ENCODE data around the gene SP1. TPM values are rescaled to one million over a fixed set of nuclear protein-coding genes. Genes with fewer than 3 reads are reported as not detected.
"Not testable (repeated sequence)": the region's sequence is repeated elsewhere in the genome, so short reads cannot be mapped to it uniquely, and the experiment has no call there.

SP1 gene
- total RNA-seq, 3 donors from 2014 or later (not counting 1 experiment from before 2014, with no cell fraction given) = 84.6 to 96.3 (median 88.5) TPM

DNA sequence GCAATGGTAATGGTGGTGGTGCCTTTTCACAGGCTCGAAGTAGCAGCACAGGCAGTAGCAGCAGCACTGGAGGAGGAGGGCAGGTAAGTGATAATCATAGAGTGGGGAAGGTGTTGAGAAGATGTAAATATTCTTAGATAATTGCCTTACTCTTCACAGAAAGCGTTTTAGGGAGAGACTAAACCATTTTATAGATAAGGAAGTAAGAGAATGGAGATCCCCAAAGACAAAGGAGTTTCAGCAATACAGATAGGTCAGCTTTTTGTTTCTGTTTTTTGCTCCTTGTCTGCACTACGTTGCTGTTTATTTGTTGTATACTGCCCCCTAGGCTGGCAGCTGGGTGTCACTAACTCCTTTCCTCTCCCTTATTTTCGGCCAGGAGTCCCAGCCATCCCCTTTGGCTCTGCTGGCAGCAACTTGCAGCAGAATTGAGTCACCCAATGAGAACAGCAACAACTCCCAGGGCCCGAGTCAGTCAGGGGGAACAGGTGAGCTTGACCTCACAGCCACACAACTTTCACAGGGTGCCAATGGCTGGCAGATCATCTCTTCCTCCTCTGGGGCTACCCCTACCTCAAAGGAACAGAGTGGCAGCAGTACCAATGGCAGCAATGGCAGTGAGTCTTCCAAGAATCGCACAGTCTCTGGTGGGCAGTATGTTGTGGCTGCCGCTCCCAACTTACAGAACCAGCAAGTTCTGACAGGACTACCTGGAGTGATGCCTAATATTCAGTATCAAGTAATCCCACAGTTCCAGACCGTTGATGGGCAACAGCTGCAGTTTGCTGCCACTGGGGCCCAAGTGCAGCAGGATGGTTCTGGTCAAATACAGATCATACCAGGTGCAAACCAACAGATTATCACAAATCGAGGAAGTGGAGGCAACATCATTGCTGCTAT is 2.0 kb downstream of the SP1 start:
- no peak for ATAC-seq
- Histone ChIP-seq H3K27me3 (ENCODE audit: control insufficient read depth, insufficient read depth, low read length) (no peaks in the 10 kb centered on the region), H3K9me3 (ENCODE audit: control insufficient read depth, insufficient read depth, low read length) (no peaks in the 10 kb centered on the region), H3K4me3 (ENCODE audit: low read length) (no peak overlapping the region), H3K27ac (ENCODE audit: low read length) (peak overlapping the region; percentile 45), H3K36me3 (ENCODE audit: control insufficient read depth, insufficient read depth, low read length) (peaks cover 28% of the 10 kb centered on the region), H3K4me1 (ENCODE audit: control insufficient read depth, insufficient read depth, low read length) (peaks cover 49% of the 10 kb centered on the region)
- Mint-ChIP-seq H3K4me1 (peaks cover 37 to 43% of the 10 kb centered on the region in 2 donors), H3K27me3 (ENCODE audit: low read depth in 2 of 2) (no peaks in the 10 kb centered on the region), H3K36me3 (no peaks in the 10 kb centered on the region), H3K27ac (peak overlapping the region in 1 of 2 donors; percentile 81), H3K9me3 (no peaks in the 10 kb centered on the region), H3K4me3 (peak overlapping the region; percentile 88)
- peak; percentile 26 to 77 for DNase-seq
- 56% methylated on average over 9 of the region's 9 CpGs for WGBS (ENCODE audit: insufficient coverage)
- TF ChIP-seq, protein P1, sequence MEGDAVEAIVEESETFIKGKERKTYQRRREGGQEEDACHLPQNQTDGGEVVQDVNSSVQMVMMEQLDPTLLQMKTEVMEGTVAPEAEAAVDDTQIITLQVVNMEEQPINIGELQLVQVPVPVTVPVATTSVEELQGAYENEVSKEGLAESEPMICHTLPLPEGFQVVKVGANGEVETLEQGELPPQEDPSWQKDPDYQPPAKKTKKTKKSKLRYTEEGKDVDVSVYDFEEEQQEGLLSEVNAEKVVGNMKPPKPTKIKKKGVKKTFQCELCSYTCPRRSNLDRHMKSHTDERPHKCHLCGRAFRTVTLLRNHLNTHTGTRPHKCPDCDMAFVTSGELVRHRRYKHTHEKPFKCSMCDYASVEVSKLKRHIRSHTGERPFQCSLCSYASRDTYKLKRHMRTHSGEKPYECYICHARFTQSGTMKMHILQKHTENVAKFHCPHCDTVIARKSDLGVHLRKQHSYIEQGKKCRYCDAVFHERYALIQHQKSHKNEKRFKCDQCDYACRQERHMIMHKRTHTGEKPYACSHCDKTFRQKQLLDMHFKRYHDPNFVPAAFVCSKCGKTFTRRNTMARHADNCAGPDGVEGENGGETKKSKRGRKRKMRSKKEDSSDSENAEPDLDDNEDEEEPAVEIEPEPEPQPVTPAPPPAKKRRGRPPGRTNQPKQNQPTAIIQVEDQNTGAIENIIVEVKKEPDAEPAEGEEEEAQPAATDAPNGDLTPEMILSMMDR (IDR thresholded peaks at IDR 0.05) = peak; percentile 45
- intact Hi-C loops (cut with micrococcal nuclease) = loop anchor here (1.0 to 5.0 kb wide), 3 partner anchors 13 to 40 kb away; partner anchors contain the start of gene AMHR2

GRCh38 chr12:53383258-53383657 is 3.3 kb downstream of the SP1 start:
- peaks cover 40 to 53% of the 10 kb centered on the region in 2 donors for H3K4me1 Mint-ChIP-seq
- Histone ChIP-seq H3K4me1 (ENCODE audit: control insufficient read depth, insufficient read depth, low read length) (peaks cover 51% of the 10 kb centered on the region), H3K9me3 (ENCODE audit: control insufficient read depth, insufficient read depth, low read length) (no peaks in the 10 kb centered on the region), H3K36me3 (ENCODE audit: control insufficient read depth, insufficient read depth, low read length) (peaks cover 35% of the 10 kb centered on the region), H3K27ac (ENCODE audit: low read length) (no peak overlapping the region), H3K27me3 (ENCODE audit: control insufficient read depth, insufficient read depth, low read length) (no peaks in the 10 kb centered on the region), H3K4me3 (ENCODE audit: low read length) (no peak overlapping the region)
- no peaks in the 10 kb centered on the region for H3K27me3 Mint-ChIP-seq (ENCODE audit: low read depth in 2 of 2)
- H3K9me3 Mint-ChIP-seq = no peaks in the 10 kb centered on the region
- 86% methylated on average over 2 of the region's 2 CpGs for WGBS (ENCODE audit: insufficient coverage)
- peak overlapping the region; percentile 35 for H3K4me3 Mint-ChIP-seq
- no peak for DNase-seq
- TF ChIP-seq, protein P1 (IDR thresholded peaks at IDR 0.05) = no peak
- H3K36me3 Mint-ChIP-seq = no peaks in the 10 kb centered on the region
- intact Hi-C loops (cut with micrococcal nuclease) = loop anchor here (2.0 to 5.0 kb wide), 2 partner anchors 14 to 39 kb away; partner anchors contain the start of gene AMHR2
- peak overlapping the region in 1 of 2 donors; percentile 18 for H3K27ac Mint-ChIP-seq
- ATAC-seq = no peak

DNA sequence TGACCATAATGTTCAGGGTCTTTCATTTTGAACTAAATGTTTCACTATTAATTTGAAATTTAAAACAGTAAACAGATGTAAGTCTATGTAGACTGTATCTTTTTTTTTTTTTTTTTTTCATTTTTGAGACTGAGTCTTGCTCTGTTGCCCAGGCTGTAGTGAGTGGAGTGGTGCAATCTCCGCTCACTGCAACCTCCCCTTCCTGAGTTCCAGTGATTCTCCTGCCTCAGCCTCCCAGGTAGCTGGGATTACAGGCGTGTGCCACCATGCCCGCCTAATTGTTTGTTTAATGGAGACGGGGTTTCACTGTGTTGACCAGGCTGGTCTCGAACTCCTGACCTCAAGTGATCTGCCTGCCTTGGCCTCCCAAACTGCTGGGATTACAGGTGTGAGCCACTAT is 6.4 kb downstream of the SP1 start:
- H3K9me3 ChIP-seq (ENCODE audit: control insufficient read depth, insufficient read depth, low read length); DNase-seq; ATAC-seq; H3K27me3 ChIP-seq (ENCODE audit: control insufficient read depth, insufficient read depth, low read length); intact Hi-C loops (cut with micrococcal nuclease); H3K27ac ChIP-seq (ENCODE audit: low read length); H3K27me3 Mint-ChIP-seq (ENCODE audit: low read depth in 2 of 2); H3K36me3 Mint-ChIP-seq; H3K4me3 ChIP-seq (ENCODE audit: low read length); H3K9me3 Mint-ChIP-seq: not testable (repeated sequence)
- H3K4me1 ChIP-seq (ENCODE audit: control insufficient read depth, insufficient read depth, low read length) = peaks cover 43% of the 10 kb centered on the region
- H3K36me3 ChIP-seq (ENCODE audit: control insufficient read depth, insufficient read depth, low read length) = peaks cover 45% of the 10 kb centered on the region
- Mint-ChIP-seq H3K4me1 (peaks cover 56 to 70% of the 10 kb centered on the region in 2 donors), H3K4me3 (peak overlapping the region; percentile 70), H3K27ac (peak overlapping the region in 1 of 2 donors; percentile 80)
- 97% methylated on average over 5 of the region's 5 CpGs for WGBS (ENCODE audit: insufficient coverage)

- WGBS (ENCODE audit: insufficient coverage) = 97% methylated on average over 3 of the region's 4 CpGs
- no peaks in the 10 kb centered on the region for H3K27me3 Mint-ChIP-seq (ENCODE audit: low read depth in 2 of 2)
- no peak for ATAC-seq
- intact Hi-C loops (cut with micrococcal nuclease) = no loop called here
- no peaks in the 10 kb centered on the region for H3K9me3 ChIP-seq (ENCODE audit: control insufficient read depth, insufficient read depth, low read length)
- H3K4me1 ChIP-seq (ENCODE audit: control insufficient read depth, insufficient read depth, low read length) = peaks cover 23% of the 10 kb centered on the region
- no peak overlapping the region for H3K4me3 Mint-ChIP-seq
- H3K36me3 ChIP-seq (ENCODE audit: control insufficient read depth, insufficient read depth, low read length) = peaks cover 25% of the 10 kb centered on the region
- no peaks in the 10 kb centered on the region for H3K9me3 Mint-ChIP-seq
- no peaks in the 10 kb centered on the region for H3K27me3 ChIP-seq (ENCODE audit: control insufficient read depth, insufficient read depth, low read length)
- peak overlapping the region in 1 of 2 donors; percentile 80 for H3K27ac Mint-ChIP-seq
- no peak for DNase-seq
- TF ChIP-seq, protein P1 (IDR thresholded peaks at IDR 0.05) = no peak
- no peak overlapping the region for H3K4me3 ChIP-seq (ENCODE audit: low read length)
- H3K27ac ChIP-seq (ENCODE audit: low read length) = no peak overlapping the region
- H3K36me3 Mint-ChIP-seq = no peaks in the 10 kb centered on the region
- H3K4me1 Mint-ChIP-seq = peaks cover 35 to 53% of the 10 kb centered on the region in 2 donors
Measured at GRCh38 chr12:53388932-53389331, 9.0 kb downstream of the SP1 start.

Data from natural killer cell (primary cell).